Heart right ventricle (tissue), 16 donors: ENCODE measurements around the gene TMEM9B. TPM values are rescaled to one million over a fixed set of nuclear protein-coding genes. Genes with fewer than 3 reads are reported as not detected.

Experiments used
- ATAC-seq, 8 donors: fragments of 200-7000 bp; cut with Tn5 transposase; one replicate each; pipeline ENCODE4 v1.9.1; 2020; ENCODE audit warnings: mild to moderate bottlenecking in 8 of 8, moderate library complexity in 8 of 8, moderate number of reproducible peaks in 1 of 8
- DNase-seq, 2 donors: peaks; one replicate each; pipeline ENCODE4 v3.0.0-alpha.2; 2020
- H3K27ac ChIP-seq, 10 donors: fragments of 200-600 bp; sonication (generic) in 2 of 10; one replicate each; pipeline versions ENCODE4 v1.5.0 to v1.8.0; 2020 to 2022; ENCODE audit warnings: mild to moderate bottlenecking in 3 of 10
- H3K27me3 ChIP-seq, 7 donors: fragments of 200-600 bp; one replicate each; pipeline ENCODE4 v1.8.0; 2021 to 2022; ENCODE audit warnings: mild to moderate bottlenecking in 2 of 7
- H3K36me3 ChIP-seq, 9 donors: fragments of 200-600 bp; sonication (generic) in 1 of 9; one replicate each; pipeline versions ENCODE4 v1.5.0 to v1.8.0; 2020 to 2022; ENCODE audit warnings: mild to moderate bottlenecking in 2 of 9
- H3K4me1 ChIP-seq, 9 donors: fragments of 200-600 bp; sonication (generic) in 1 of 9; one replicate each; pipeline versions ENCODE4 v1.5.0 to v1.8.0; 2020 to 2022; ENCODE audit warnings: mild to moderate bottlenecking in 4 of 9
- H3K4me3 ChIP-seq, 10 donors: fragments of 200-600 bp; sonication (generic) in 2 of 10; one replicate each; pipeline versions ENCODE4 v1.5.0 to v1.8.0; 2020 to 2022; ENCODE audit warnings: mild to moderate bottlenecking in 7 of 10, moderate library complexity in 2 of 10
- H3K9me3 ChIP-seq, 11 donors: fragments of 200-600 bp in 10 of 11; sonication (generic) in 2 of 11; one replicate each; pipeline versions ENCODE4 v1.5.0 to v1.8.0; 2013 to 2022; ENCODE audit warnings: mild to moderate bottlenecking in 2 of 11, control low read depth in 1 of 11, moderate library complexity in 1 of 11
- WGBS, 2 donors: extraction: QIAGEN DNeasy Blood & Tissue Kit; methylation state at CpG; one replicate each; pipeline ENCODE4 v1.1.7; 2013; ENCODE audit warnings: inconsistent platforms in 1 of 2; 5-methylcytosine and 5-hydroxymethylcytosine counted together
- intact Hi-C, 10 donors: fragments of 100-400 bp; cut with DNase I; formaldehyde crosslinking; loops; one replicate each; pipeline versions ENCODE4 v1.11.1 to v1.14.2; 2022
- polyA plus RNA-seq, 2 donors: library from polyadenylated mRNA; stranded (reverse); fragments of 200-250 nt; gene quantifications; one replicate each; pipeline ENCODE4 v1.2.3, GENCODE V29; 2013
- total RNA-seq, 10 donors: library from RNA; stranded (reverse); fragmentation: NEBNext Ultra II Directional in 3 of 10; extraction: Animal tissue kit (Norgen Biotek cat#: 25700) in 3 of 10; gene quantifications; one replicate each; pipeline versions ENCODE4 v1.2.1 to v1.2.4, GENCODE V29; 2021 to 2023
- TF ChIP-seq, protein P1 (sequence below), 9 donors: fragments of 200-600 bp; sonication (generic) in 2 of 9; IDR thresholded peaks; one replicate each; pipeline versions ENCODE4 v1.5.0 to v1.8.0; 2021 to 2022; ENCODE audit warnings: antibody characterized with exemption in 9 of 9, mild to moderate bottlenecking in 5 of 9, moderate library complexity in 1 of 9
- donor health status: Arrhythmogenic right ventricular cardiomyopathy.
- donor health status: ischemic (EF 13 %, LVEDD 7.1; RV severe dilation, severe dysfunction).
- donor health status: healthy with polysubstance abuse.
- donor health status: DM: no; HTN: yes; CAD: no.
- donor health status: DM: no; HTN: no; CAD: no.
- donor health status: ischemic (EF 25% LVEDD 6.9; RV normal size, moderate dysfunction).
- donor health status: ischemic (EF 25% LVEDD 5.7; RV mildly dilated, moderate dysfunction).
- donor health status: healthy.
- donor health status: DM: yes; HTN: yes; CAD: no.
- donor health status: Ischemic cardiomyopathy.
- donor health status: ischemic (EF 35%, LVEDD 5.7; RV mildly dilated, moderate dysfunction).
- donor health status: nonischemic (EF 11% LVEDD 7.7; RV severe dilation, severe dysfunction).
- donor health status: DM: yes; HTN: yes; CAD: no.
- donor health status: PGD.
- donor health status: ischemic (EF 29% LVEDD 5.4; RV normal size, mild dysfunction).
- donor health status: nonischemic (EF 23%, LVEDD 6.1; RV moderate dilation, normal function).

Gene TMEM9B
- total and polyA plus RNA-seq, 12 donors: 23.8 to 56.7 (median 47.7) TPM

DNA sequence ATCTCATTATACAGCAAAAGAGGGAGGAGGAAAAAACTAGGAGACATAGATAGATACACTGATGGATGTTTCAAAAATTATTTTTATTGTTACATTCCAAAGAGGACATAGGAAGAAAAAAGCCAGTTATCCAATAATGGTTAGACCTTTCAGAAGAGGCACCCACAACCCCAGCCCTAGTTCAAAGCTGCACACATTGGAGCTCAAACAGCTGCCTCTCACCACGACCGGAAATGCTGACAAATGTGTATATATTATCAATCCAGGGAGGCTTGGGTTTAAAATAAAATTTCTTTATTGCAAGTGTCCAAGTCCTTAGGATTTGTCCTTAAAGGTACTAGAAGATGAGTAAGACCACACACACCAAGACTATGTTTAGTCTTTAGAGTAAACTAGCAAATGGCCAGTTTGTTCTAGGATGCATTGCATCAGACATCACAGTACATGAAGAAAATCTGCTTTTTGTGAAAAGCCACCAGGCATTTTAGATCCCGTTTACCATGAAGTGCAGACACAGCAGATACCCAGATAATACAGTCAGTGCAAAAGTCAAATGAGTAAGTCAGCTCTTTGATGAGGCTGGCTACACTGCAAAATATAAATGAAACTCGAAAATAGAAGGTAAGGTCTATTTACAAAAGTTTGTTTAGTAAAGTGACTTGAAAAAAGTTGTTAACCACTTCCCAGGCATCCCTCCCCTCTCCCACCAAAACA, 16.9 kb downstream of the TMEM9B start:
- TF ChIP-seq, protein P1, sequence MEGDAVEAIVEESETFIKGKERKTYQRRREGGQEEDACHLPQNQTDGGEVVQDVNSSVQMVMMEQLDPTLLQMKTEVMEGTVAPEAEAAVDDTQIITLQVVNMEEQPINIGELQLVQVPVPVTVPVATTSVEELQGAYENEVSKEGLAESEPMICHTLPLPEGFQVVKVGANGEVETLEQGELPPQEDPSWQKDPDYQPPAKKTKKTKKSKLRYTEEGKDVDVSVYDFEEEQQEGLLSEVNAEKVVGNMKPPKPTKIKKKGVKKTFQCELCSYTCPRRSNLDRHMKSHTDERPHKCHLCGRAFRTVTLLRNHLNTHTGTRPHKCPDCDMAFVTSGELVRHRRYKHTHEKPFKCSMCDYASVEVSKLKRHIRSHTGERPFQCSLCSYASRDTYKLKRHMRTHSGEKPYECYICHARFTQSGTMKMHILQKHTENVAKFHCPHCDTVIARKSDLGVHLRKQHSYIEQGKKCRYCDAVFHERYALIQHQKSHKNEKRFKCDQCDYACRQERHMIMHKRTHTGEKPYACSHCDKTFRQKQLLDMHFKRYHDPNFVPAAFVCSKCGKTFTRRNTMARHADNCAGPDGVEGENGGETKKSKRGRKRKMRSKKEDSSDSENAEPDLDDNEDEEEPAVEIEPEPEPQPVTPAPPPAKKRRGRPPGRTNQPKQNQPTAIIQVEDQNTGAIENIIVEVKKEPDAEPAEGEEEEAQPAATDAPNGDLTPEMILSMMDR (IDR thresholded peaks at IDR 0.05): no peak
- intact Hi-C loops: no loop called here
- Histone ChIP-seq H3K9me3 (no peaks in the 10 kb centered on the region), H3K4me3 (no peak overlapping the region), H3K36me3 (peaks cover 0 to 61% (median 19%) of the 10 kb centered on the region in 9 donors), H3K27me3 (no peaks in the 10 kb centered on the region), H3K4me1 (no peaks in the 10 kb centered on the region), H3K27ac (no peak overlapping the region)
- DNase-seq: no peak
- ATAC-seq: no peak
- 76 to 79% methylated on average over 4 of the region's 4 CpGs for WGBS, 2 donors

DNA sequence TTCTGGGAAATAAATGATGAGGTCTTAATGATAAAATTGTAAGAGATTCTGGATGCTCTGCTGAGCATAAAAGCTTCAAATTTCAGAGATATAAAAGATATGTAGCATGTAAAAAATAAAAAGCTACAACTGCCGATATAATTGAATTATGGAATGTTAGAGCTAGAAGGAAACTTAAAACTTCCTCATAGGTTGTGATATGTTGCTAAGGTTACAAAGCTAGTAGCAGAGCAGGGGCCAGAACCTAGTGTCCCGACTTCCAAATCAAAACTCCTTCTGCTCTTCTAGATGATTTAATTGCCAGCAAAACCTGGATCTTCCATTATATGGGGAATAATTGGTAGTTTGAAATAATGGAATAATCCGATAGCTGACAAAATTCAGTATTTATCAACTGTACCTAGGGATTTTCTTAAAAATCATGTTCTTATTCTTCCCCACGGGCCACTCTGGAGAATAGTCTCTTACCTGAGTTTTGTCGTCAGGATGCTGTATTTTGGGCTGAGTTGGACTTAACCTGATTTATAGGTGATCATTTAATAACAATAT, 21.6 kb downstream of the TMEM9B start, which contains the start of gene ASCL3:
Gene ASCL3, minus strand, starts transcription at position 499 of the 549 bp plus-strand sequence. CDS start 4,855 bp downstream, outside the sequence.
- no peak for DNase-seq
- TF ChIP-seq, protein P1 (IDR thresholded peaks at IDR 0.05): no peak
- no peak within 1 kb of the TSS for H3K4me3 ChIP-seq
- intact Hi-C loops: no loop called here
- peak within 1 kb of the TSS in 1 of 10 donors; percentile 31 for H3K27ac ChIP-seq
- H3K27me3 ChIP-seq: no peaks in the 10 kb centered on the region
- H3K9me3 ChIP-seq: no peaks in the 10 kb centered on the region
- no peaks in the 10 kb centered on the region for H3K4me1 ChIP-seq
- WGBS, 2 donors: 71 to 79% methylated on average over 5 of the region's 5 CpGs
- peaks cover 0 to 14% (median 6%) of the 10 kb centered on the region in 9 donors for H3K36me3 ChIP-seq
- ATAC-seq: no peak

DNA sequence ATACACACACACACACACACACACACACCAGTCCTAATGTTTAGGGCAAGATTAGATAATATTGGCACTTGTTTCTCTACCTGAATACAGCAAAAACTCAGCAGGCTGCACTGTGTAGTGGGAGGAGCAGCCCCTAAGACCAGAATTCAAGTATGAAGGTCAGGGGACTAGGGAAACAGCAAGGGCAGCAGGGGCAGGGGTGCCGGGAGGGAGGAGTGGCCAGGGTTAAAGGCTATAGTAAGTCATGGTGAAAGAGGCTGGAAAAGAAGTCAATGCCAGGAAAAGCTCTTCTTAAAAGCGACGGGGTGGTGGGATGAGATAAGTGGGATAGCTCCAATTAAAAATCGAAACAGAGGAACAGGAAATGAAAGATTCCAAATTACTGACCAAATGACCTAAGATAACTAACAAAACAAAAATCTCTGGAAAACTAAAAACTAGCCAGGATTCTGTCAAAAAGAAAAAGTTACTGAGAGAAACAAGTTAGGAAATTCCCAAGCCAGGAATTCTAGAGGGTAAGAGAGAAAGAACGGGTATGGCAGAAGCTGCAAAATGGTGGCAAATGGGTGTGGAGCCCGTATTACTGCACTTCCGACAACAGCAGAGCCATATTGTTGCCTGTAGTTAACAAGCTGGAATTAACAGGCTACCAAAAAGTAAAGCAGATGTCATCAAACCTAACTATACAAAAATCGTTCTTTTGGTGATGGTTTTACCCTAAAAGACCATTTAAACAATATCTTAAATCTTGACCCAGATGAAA, 22.7 kb downstream of the TMEM9B start:
- intact Hi-C loops: no loop called here
- no peaks in the 10 kb centered on the region for H3K4me1 ChIP-seq
- H3K27ac ChIP-seq: peak overlapping the region in 1 of 10 donors; percentile 31
- 53 to 64% methylated on average over 8 of the region's 8 CpGs for WGBS, 2 donors
- DNase-seq (no peak), ATAC-seq (peak in 2 of 8 donors; percentile 14 to 20)
- H3K36me3 ChIP-seq: peaks cover 0 to 3% (median 0%) of the 10 kb centered on the region in 9 donors
- no peaks in the 10 kb centered on the region for H3K9me3 ChIP-seq
- H3K4me3 ChIP-seq: no peak overlapping the region
- no peaks in the 10 kb centered on the region for H3K27me3 ChIP-seq
- TF ChIP-seq, protein P1 (IDR thresholded peaks at IDR 0.05): no peak

DNA sequence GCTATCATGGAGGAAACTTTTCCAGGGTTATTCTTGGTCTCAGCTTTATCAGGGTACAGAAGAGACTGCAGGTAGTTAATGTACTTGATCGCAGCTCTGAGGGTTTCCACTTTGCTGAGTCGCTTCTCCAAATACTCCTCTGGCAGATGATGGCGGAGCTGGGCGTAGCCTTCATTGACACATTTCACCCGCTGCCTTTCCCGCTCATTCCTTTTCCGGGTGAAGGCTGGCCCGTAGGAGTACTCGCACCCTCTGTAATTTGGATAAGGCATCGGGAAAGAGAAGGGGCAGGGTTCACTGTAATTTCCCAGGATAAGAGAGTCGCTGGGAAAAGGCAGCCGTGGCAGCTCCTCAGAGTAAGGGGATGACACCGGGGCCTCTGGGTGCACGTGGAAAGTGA, 26.6 kb downstream of the TMEM9B start:
- no peaks in the 10 kb centered on the region for H3K27me3 ChIP-seq
- ATAC-seq: no peak
- H3K9me3 ChIP-seq: no peaks in the 10 kb centered on the region
- H3K4me3 ChIP-seq: no peak overlapping the region
- no peak for DNase-seq
- WGBS, 2 donors: 82 to 91% methylated on average over 14 of the region's 14 CpGs
- TF ChIP-seq, protein P1 (IDR thresholded peaks at IDR 0.05): no peak
- intact Hi-C loops: no loop called here
- H3K4me1 ChIP-seq: no peaks in the 10 kb centered on the region
- no peak overlapping the region for H3K27ac ChIP-seq
- H3K36me3 ChIP-seq: no peaks in the 10 kb centered on the region
